DOHH2 (cell line): ENCODE measurements around the gene GAPVD1.
"Not testable (repeated sequence)": the region's sequence is repeated elsewhere in the genome, so short reads cannot be mapped to it uniquely, and the experiment has no call there.

Experiments
- CTCF ChIP-seq: fragments of 200-600 bp; sonication (generic); IDR thresholded peaks from one replicate; pipeline ENCODE4 v1.5.1; 2014; ENCODE audit warnings: antibody characterized with exemption, mild to moderate bottlenecking, low read depth, low read length; ENCODE audit not compliant: poor library complexity, severe bottlenecking
- EZH2phosphoT487 ChIP-seq: fragments of 200-600 bp; sonication (generic); IDR thresholded peaks from 2 replicates; pipeline ENCODE4 v1.6.1; 2017; ENCODE audit warnings: borderline replicate concordance, mild to moderate bottlenecking, antibody characterized with exemption, low read length, moderate library complexity, mixed read lengths

DNA sequence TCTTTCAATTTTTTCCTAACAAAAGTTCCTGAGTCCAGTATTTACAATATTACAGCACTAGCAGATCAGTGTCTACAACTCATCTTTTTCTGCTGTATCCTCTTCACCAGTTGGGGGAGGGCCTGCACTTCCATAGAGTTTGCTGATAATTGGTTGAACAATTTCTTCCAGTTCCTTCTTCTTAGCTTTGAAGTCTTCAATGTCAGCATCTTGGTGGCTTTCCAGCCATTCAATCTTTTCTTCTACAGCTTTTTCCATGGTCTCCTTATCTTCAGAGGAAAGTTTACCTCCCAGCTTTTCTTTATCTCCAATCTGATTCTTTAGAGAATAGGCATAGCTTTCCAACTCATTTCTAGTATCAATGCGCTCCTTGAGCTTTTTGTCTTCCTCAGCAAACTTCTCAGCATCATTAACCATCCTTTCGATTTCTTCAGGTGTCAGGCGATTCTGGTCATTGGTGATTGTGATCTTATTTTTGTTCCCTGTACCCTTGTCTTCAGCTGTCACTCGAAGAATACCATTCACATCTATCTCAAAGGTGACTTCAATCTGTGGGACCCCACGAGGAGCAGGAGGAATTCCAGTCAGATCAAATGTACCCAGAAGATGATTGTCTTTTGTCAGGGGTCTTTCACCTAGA lies 25.0 kb upstream of the GAPVD1 start:
- not testable (repeated sequence) for TF ChIP-seq CTCF, EZH2phosphoT487
